Effector CD8-positive, alpha-beta T cell (primary cell): ENCODE results near the gene CLK3.
"Not testable (repeated sequence)": the region's sequence is repeated elsewhere in the genome, so short reads cannot be mapped to it uniquely, and the experiment has no call there.

ENCODE experiments used
- DNase-seq: peaks from one replicate; lab custom pipeline; 2025; lab: John Stamatoyannopoulos, UW

The CLK3 gene

GRCh38 chr15:74642734-74643664 is 27.4 kb downstream of the CLK3 start:
- DNase-seq, result no peak

GRCh38 chr15:74643665-74644204 is 28.1 kb downstream of the CLK3 start:
- DNase-seq, result no peak

- DNase-seq, result no peak
Observed at GRCh38 chr15:74646480-74646879, 30.8 kb downstream of the CLK3 start.

- DNase-seq, result no peak
Observed at GRCh38 chr15:74648051-74648842, 32.6 kb downstream of the CLK3 start.

- DNase-seq, result no peak
Observed at GRCh38 chr15:74651242-74651741, 35.7 kb downstream of the CLK3 start.

- DNase-seq, result no peak
Observed at GRCh38 chr15:74653426-74654102, 37.9 kb downstream of the CLK3 start.

GRCh38 chr15:74655424-74655823 is 39.8 kb downstream of the CLK3 start:
- no peak for DNase-seq

GRCh38 chr15:74656935-74657535 is 41.4 kb downstream of the CLK3 start:
- DNase-seq, result no peak

GRCh38 chr15:74657846-74658245 is 42.2 kb downstream of the CLK3 start:
- DNase-seq, result no peak

GRCh38 chr15:74661280-74661679 is 45.6 kb downstream of the CLK3 start:
- DNase-seq, result not testable (repeated sequence)

- no peak for DNase-seq
Observed at GRCh38 chr15:74662064-74662860, 46.6 kb downstream of the CLK3 start.

GRCh38 chr15:74663303-74664027 is 47.8 kb downstream of the CLK3 start:
- DNase-seq, result no peak

- DNase-seq, result no peak
Observed at GRCh38 chr15:74664028-74664616, 48.5 kb downstream of the CLK3 start.

GRCh38 chr15:74664670-74665069 is 49.0 kb downstream of the CLK3 start:
- DNase-seq, result no peak

- DNase-seq, result no peak
Observed at GRCh38 chr15:74667975-74668374, 52.3 kb downstream of the CLK3 start.

- DNase-seq, result no peak
Observed at GRCh38 chr15:74669627-74670026, 54.0 kb downstream of the CLK3 start.

GRCh38 chr15:74674161-74674560 is 58.5 kb downstream of the CLK3 start:
- DNase-seq, result no peak

- no peak for DNase-seq
Observed at GRCh38 chr15:74676801-74677200, 61.2 kb downstream of the CLK3 start.
